Globus pallidus (tissue), 1 donor: ENCODE measurements around the gene IL10RA.

ENCODE experiments used
- DNase-seq: peaks from one replicate; pipeline ENCODE4 v3.0.0-alpha.2; 2015; ENCODE audit warnings: low spot score

The IL10RA gene

DNA sequence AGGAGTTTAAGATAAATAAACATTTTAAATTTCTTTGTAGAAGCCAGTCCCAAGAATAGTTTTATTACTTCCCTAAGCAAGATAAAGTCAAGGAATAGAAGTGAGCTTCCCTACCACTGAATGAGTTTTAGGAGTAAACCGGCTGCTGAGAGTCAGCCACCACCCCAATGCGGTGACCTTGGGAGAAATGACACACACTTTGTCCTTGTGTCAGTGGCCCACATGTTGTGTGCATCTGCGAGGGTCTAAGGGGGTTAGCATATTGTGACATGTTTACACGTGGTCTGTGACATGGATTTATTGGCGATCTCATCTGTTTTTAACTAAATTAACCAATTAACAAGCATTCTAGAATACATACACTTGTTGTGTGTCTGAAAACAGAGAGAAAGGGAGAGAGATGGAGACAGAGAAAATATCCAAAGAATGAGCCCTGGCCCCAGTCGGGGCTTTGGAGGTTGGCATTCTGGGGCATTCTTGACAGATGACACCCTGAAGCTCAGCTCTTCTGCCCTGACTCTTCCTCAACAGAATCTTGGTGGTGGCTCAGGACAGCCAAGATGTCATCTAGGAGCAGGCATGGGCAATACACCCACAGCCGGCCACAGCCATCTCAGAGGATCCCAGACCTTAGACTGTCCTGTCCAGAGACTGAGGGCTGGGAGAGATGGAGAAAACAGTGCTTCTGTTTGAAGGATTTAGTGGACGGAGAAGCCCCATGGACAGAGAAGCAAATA, 60.9 kb downstream of the IL10RA start:
- no peak for DNase-seq

DNA sequence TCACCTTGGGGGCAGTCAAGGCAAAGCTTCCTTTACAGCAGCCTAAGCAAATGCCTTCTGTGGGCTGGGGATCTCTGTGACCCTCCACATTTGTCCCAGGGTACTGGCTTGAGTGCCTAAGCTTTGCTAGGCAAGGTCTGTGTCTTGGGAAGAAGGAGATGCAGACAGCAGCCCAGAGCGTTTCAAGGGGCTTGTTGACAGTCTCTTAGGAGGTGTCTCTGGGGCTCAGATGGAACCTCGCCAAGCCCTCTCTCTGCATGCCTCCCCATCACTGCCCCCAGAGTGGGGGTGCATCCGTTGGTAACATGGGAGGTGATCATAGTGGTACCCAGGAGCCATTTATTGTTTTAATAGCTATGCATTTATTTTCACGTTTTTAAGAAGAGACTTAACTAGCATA, 61.6 kb downstream of the IL10RA start:
- DNase-seq = no peak

DNA sequence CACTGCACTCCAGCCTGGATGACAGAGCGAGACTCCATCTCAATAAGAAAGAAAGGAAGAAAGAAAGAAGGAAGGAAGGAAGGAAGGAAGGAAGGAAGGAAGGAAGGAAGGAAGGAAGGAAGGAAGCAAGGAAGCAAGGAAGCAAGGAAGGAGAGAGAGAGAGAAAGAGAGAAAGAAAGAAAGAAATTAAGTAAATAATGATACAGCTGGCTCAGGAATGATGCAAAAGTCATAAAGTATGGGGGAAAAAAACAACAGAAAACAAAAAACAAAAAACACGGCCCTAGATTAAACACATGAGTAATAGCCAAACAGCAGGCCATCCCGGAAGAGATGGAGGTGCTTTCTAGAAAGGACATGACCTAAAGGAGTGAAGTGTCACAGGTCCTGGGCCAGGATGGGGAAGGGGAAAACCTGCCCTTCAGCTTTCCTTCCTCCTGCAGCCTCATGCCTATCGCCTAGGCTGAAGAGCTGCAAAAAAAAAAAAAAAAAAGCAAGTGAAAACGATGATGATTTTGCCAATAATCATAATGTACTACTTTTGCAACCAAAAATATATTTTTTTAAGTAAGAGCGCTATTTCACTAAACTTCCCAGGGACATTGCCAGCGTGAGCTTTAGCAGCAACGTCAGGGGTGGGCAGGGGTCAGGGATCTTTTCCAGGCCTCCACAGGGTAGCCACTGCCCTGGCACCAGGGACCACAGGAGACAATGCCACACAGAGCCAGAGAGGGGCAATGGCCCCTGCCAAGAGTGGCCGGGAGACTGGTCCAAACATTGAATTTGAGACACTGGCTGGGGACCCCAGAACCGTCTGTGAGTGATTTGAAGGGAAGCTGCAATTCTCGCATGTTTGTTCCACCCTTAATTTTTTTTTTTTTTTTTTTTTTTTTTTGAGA, 62.5 kb downstream of the IL10RA start:
- no peak for DNase-seq

DNA sequence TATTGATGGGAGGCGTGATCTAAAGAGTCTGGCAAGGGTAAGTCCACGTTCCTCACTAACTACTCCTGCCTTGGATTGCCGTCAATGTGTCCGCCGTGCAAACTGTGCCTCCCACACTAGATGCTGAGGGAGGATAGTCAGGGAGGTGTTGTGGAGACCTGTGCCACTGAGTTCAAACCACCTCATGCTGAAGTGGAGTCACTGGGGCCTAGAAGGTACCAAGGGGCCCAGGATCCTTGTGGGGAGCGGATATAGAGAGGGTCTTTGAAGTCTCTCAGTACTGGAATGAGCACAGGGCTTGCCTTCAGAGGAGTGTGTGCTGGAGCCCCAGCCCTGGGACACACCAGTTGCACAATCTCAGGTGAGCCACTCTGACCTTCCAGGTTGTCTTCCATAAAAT, 63.6 kb downstream of the IL10RA start:
- no peak for DNase-seq

DNA sequence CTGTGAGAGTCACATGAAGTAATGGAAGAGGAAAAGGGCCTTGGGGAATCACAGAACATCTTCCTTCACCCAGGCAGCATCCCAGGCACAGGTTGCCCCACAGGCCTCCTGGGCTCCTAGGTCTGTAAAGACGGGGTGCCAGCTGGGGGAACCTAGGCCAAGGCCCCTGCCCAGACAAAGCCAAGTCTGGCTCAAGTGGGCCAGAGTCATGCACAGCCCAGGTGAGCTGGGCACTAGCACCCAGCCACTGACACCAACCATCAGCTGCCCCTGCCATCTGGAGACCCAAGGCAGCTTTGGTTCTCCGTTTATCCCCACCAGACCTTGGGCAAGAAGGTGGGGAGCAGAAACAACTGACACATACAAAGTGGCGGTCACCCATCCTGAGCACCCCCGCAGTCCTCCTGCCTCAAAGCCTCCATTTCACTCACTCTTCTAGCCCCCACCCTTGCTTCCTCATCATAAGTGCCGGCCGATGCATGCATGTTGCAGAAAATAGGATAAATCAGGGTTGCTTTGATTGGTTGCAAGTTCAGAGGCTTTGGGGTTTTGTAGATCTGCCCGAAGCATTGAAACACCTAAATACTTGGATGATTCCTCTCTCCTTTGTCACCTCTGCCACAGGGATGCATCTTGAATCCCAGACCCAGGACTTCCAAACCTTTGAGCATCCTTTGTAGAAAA, 64.2 kb downstream of the IL10RA start:
- DNase-seq = no peak
